Motor neuron (in vitro differentiated cells): Measurements from ENCODE around the gene TSPO. TPM values are rescaled to one million over a fixed set of nuclear protein-coding genes. Genes with fewer than 3 reads are reported as not detected.

Experiments used
- ATAC-seq, 8 experiments: fragments of 200-7000 bp; cut with Tn5 transposase; replicated peaks in 6 of 8; 2 replicates each; pipeline ENCODE4 v1.8.0; 2021; ENCODE audit warnings: mild to moderate bottlenecking in 8 of 8, moderate library complexity in 8 of 8
- H3K27ac ChIP-seq, 2 donors: fragments of 250-450 bp; sonication (Bioruptor Pico); 2 replicates each; pipeline ENCODE4 v1.9.0; 2021; ENCODE audit warnings: antibody characterized with exemption in 2 of 2, mild to moderate bottlenecking in 2 of 2, moderate library complexity in 1 of 2
- H3K4me1 ChIP-seq, 2 donors: fragments of 250-450 bp; sonication (Bioruptor Pico); replicated peaks in 1 of 2; 2 replicates each; pipeline ENCODE4 v1.6.1; 2021; ENCODE audit warnings: antibody characterized with exemption in 2 of 2, mild to moderate bottlenecking in 2 of 2, moderate library complexity in 1 of 2
- H3K4me3 ChIP-seq, 5 donors: fragments of 250-450 bp; sonication (Bioruptor Pico); 2 replicates each; pipeline ENCODE4 v1.9.0; 2021; ENCODE audit warnings: antibody characterized with exemption in 5 of 5, mild to moderate bottlenecking in 5 of 5, moderate library complexity in 4 of 5
- WGBS, 10 experiments: fragments of 450-650 bp; shearing (Covaris generic); methylation state at CpG; one replicate each; pipeline ENCODE4 v1.0.0; 2022; 5-methylcytosine and 5-hydroxymethylcytosine counted together
- in situ Hi-C, 9 experiments: fragments of 400-800 bp; cut with MboI; loops; one replicate each; pipeline ENCODE4 v1.15.0; 2021; ENCODE audit warnings: low sequenced_read_pairs in 9 of 9, low pct_unique_long_range_greater_than_20kb in 2 of 9; ENCODE audit not compliant: unreplicated experiment in 9 of 9
- total RNA-seq, 8 experiments: library from RNA; unstranded; fragments of 300-600 nt; gene quantifications; 2 replicates each; pipeline versions ENCODE4 v1.2.3 to v1.2.4, GENCODE V29; 2022

TSPO gene
- total RNA-seq, 8 experiments from 2014 or later, result 1.00 to 336 (median 25.8) TPM

GRCh38 chr22:43167001-43167589 lies 15.7 kb downstream of the TSPO start:
- ATAC-seq, result no peak
- Histone ChIP-seq H3K27ac (no peak overlapping the region), H3K4me1 (peaks cover 0 to 2% of the 10 kb centered on the region in 2 donors), H3K4me3 (no peak overlapping the region)
- 74 to 100% (median 86%) methylated on average over 1 to 11 of the region's 19 CpGs; no CpG with 5 or more reads in 4 of the 10 experiments for whole genome bisulfite sequencing, 10 experiments
- in situ Hi-C loops, result no loop called here

DNA sequence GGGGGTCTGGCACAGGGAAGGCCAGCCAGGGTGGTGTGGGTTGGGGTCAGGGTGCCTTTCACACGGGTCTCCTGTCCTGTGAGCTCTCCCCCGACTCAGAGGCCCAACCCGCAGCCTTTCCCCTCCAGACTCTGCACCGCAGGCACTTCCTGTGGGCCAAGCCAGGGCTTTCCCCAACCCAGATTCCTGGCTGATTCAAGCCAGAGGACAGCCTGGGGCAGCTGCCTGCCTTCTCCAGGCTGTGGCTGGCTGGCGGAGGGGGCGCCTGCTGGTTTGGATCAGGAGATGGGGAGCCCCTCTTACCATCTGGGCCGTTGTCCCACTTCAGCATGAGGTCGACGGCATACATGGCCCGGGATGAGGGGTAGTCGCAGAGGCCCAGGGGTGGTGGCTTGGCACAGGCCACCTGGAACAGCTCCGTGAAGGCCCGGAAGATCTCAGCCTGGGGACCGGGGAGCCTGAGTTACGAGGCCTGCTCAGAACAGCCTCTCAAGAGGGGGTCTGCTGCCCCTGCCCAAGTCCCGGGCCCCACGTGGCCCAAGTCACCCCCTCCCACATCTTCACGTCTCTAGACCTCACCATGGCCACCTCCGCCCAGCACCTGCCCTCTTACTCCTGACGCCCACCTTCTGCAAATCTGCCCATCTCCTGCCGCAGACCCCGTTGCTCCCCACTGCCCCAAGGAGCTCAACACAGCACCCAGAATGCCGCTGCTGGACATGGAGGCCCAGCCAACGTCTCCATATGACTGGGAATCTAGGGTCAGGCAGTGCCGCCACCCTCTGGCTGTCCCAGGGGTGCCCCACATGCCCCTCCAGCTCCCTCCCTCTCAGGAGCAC lies 17.3 kb downstream of the TSPO start:
- Histone ChIP-seq H3K4me1 (no peaks in the 10 kb centered on the region), H3K4me3 (no peak overlapping the region), H3K27ac (no peak overlapping the region)
- ATAC-seq, result no peak
- 72 to 100% (median 80%) methylated on average over 1 to 4 of the region's 25 CpGs; no CpG with 5 or more reads in 5 of the 10 experiments for WGBS, 10 experiments
- in situ Hi-C loops, result no loop called here

DNA sequence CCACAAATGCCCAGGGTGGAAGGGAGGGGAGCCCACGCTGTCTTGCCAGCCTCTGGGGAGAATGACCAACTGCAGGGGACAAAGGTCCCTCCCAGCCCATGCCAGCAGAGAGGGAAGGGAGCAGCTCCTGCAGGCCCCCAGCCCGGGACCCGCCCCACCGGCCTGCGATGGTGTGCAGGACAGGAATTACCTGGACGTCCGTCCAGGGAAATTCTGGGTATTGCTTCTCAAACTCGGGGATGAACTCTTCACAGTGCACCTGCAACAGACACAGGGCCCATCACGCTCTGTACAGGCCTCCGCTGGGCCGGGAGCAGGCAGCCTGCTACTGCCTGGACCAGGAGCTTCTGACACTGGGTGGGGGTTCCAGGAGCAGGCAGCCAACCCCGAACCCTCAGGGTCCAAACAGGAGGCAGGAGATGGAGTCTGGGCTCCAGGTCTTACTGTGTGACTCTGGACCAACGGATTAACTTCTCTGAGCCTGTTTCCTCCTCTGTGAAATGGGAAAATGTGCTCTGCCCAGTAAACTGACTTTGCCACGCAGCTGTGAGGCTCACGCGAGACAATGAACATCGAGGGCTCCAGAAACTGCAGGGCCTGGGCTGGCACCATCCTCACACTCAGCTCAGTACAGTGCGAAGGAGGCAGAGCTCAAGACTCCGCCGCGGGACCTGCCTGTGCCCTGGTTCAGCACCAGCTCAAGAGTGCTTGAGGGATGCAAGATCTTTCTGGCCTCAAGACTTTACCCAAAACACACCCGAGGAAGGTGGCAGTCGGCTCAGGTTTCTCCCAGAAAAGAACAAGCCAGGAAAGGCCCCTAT lies 18.2 kb downstream of the TSPO start:
- no peak overlapping the region for H3K4me3 ChIP-seq
- H3K4me1 ChIP-seq, result no peaks in the 10 kb centered on the region
- no peak overlapping the region for H3K27ac ChIP-seq
- in situ Hi-C loops, result no loop called here
- WGBS, 10 experiments, result 70 to 97% (median 93%) methylated on average over 2 to 6 of the region's 23 CpGs; no CpG with 5 or more reads in 3 of the 10 experiments
- no peak for ATAC-seq

DNA sequence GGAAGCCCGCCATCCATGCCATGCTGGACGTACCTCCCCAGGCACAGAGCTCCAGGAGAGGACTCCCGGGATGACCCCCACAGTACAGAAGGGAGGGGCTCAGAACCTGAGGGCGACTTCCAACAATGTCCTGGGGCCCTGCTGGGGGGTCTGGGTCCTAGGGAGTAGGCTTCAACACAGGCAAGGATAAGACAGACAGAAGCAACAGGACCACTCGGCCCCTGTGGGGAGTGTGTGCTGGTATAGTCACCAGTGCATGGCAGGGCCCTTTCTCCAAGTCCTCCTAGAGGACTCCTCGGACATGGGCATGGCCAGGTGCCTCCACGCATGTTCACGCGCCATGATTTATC lies 18.7 kb downstream of the TSPO start:
- no peak overlapping the region for H3K4me3 ChIP-seq

DNA sequence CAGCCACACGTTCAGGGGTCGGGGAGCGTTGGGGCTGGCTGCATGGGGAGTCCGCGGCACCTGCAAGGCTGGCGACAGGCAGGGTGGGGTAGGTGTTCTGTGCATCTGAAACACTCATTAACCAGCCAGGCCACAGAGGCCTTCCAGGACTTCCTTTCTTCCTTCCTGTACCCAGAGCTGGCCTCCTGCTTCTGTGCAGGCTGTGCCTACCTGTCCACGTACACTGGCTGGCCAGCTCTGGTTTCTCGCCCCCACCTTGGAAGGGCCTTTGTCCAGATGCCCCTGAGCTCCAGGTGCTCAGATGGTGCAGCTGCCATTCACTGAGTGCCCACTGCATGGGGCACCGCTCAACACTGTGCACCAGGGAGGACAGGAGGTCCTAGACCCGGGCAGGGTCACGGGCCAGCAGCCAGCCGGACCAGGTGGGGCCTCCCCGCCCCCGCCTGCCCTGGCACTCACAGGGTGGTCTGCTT lies 19.7 kb downstream of the TSPO start:
- Histone ChIP-seq H3K27ac (no peak overlapping the region), H3K4me3 (no peak overlapping the region), H3K4me1 (no peaks in the 10 kb centered on the region)
- peak in 2 of 8 experiments; percentile 8 to 20 for ATAC-seq
- in situ Hi-C loops, result no loop called here
- 83 to 100% methylated on average over 2 to 3 of the region's 14 CpGs; no CpG with 5 or more reads in 8 of the 10 experiments for WGBS, 10 experiments

More for the DNA sequence above, 18.7 kb downstream of the TSPO start:
- 60 to 100% (median 69%) methylated on average over 1 of the region's 9 CpGs; no CpG with 5 or more reads in 6 of the 10 experiments for WGBS, 10 experiments
- in situ Hi-C loops, result no loop called here
- ATAC-seq, result no peak
- H3K27ac ChIP-seq, result no peak overlapping the region
- H3K4me1 ChIP-seq, result no peaks in the 10 kb centered on the region

- Histone ChIP-seq H3K4me1 (no peaks in the 10 kb centered on the region), H3K4me3 (no peak overlapping the region), H3K27ac (no peak overlapping the region)
- WGBS, 10 experiments, result 90 to 97% methylated on average over 2 to 5 of the region's 12 CpGs; no CpG with 5 or more reads in 8 of the 10 experiments
- in situ Hi-C loops, result no loop called here
- no peak for ATAC-seq
Observed at GRCh38 chr22:43171607-43172006, 20.2 kb downstream of the TSPO start.

GRCh38 chr22:43172191-43172590 lies 20.8 kb downstream of the TSPO start:
- no peak for ATAC-seq
- WGBS, 10 experiments, result 87 to 100% (median 100%) methylated on average over 1 to 11 of the region's 19 CpGs; no CpG with 5 or more reads in 5 of the 10 experiments
- in situ Hi-C loops, result no loop called here
- Histone ChIP-seq H3K4me1 (no peaks in the 10 kb centered on the region), H3K27ac (no peak overlapping the region), H3K4me3 (no peak overlapping the region)

GRCh38 chr22:43173566-43173965 lies 22.2 kb downstream of the TSPO start:
- in situ Hi-C loops, result no loop called here
- 100% methylated on average over 2 of the region's 9 CpGs; no CpG with 5 or more reads in 9 of the 10 experiments for WGBS, 10 experiments
- no peak overlapping the region for H3K4me3 ChIP-seq
- no peak for ATAC-seq
- H3K27ac ChIP-seq, result no peak overlapping the region
- no peaks in the 10 kb centered on the region for H3K4me1 ChIP-seq

DNA sequence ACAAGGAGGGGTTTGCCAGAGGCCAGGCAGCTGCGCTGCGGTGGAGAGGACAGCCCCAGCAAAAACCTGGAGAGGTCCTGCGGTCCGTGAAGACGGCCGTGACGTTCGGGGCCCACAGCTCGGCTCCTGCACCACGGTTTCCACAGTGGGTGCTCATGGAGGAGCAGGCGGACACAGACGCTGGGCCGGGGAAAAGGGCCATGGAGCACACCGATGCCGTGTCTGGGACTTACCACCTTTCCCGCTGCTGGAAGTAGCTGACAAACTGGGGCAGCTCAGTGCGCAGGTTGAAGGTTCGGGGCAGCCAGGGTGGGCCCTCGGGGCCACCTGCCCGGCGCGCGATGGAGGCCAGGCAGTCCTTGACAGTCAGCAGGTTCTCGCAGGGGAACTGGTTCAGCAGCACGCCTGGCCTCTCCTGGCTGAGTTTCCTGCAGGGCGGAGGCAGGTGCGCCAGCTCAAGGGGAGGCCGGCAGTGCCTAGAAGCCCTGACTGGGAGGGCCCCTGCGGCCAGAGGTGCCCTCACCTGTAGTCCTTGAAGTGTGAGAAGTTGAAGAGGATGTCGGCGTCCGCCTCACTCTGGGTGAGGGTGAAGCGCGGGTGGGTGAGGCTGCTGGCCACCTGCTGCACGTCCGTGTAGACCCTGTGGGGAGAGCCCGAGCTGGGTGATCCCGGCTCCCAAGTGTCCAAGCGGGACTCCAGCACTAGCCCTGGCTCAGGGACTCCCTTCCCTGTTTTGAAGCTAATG lies 22.8 kb downstream of the TSPO start:
- WGBS, 10 experiments, result 83 to 100% (median 99%) methylated on average over 1 to 7 of the region's 39 CpGs; no CpG with 5 or more reads in 4 of the 10 experiments
- Histone ChIP-seq H3K4me1 (no peaks in the 10 kb centered on the region), H3K27ac (no peak overlapping the region), H3K4me3 (no peak overlapping the region)
- in situ Hi-C loops, result no loop called here
- peak in 1 of 8 experiments; percentile 7 for ATAC-seq

GRCh38 chr22:43174941-43175531 lies 23.7 kb downstream of the TSPO start:
- in situ Hi-C loops, result no loop called here
- no peak overlapping the region for H3K27ac ChIP-seq
- H3K4me3 ChIP-seq, result no peak overlapping the region
- 81 to 100% (median 100%) methylated on average over 1 to 6 of the region's 9 CpGs; no CpG with 5 or more reads in 4 of the 10 experiments for WGBS, 10 experiments
- ATAC-seq, result peak in 1 of 8 experiments; percentile 16
- no peaks in the 10 kb centered on the region for H3K4me1 ChIP-seq

DNA sequence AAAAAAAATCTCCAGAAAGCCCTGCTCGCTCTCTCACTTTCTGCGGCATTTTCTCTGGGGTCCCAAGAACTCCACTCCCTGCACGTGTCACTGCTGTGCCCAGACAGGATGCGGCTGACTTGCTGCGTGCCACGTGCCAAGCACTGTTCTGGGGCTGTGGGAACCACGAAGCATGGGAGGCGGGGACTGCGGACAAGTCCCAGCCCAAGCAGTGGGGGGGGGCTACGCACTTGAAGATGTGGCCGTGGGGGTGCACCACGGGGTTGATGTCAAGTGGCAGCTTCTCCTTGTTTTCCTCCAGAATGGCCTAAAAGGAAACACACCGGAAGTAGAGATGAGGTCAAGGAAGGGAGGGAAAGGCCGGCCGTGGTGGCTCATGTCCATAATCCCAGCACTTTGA lies 24.7 kb downstream of the TSPO start:
- in situ Hi-C loops, result no loop called here
- Histone ChIP-seq H3K4me3 (no peak overlapping the region), H3K27ac (no peak overlapping the region), H3K4me1 (no peaks in the 10 kb centered on the region)
- ATAC-seq, result no peak
- 88 to 100% (median 100%) methylated on average over 2 to 4 of the region's 15 CpGs; no CpG with 5 or more reads in 5 of the 10 experiments for WGBS, 10 experiments

- in situ Hi-C loops, result no loop called here
- WGBS, 10 experiments, result 71 to 100% (median 83%) methylated on average over 1 to 5 of the region's 7 CpGs; no CpG with 5 or more reads in 1 of the 10 experiments
- Histone ChIP-seq H3K4me1 (no peaks in the 10 kb centered on the region), H3K27ac (no peak overlapping the region), H3K4me3 (no peak overlapping the region)
- ATAC-seq, result no peak
Observed at GRCh38 chr22:43177479-43177878, 26.1 kb downstream of the TSPO start.
